GM12878 (cell line): Measurements from ENCODE around the gene GRIN2C. TPM values are rescaled to one million over a fixed set of nuclear protein-coding genes. Genes with fewer than 3 reads are reported as not detected.

Source experiments
- ATAC-seq: fragments of 200-7000 bp; cut with Tn5 transposase; 3 replicates; pipeline ENCODE4 v1.9.1; 2020; ENCODE audit warnings: mild to moderate bottlenecking, moderate library complexity
- BruUV-seq: library from RNA; stranded (reverse); fragments of 400-500 nt; replicated peaks from 2 replicates; lab custom pipeline; 2021; lab: Mats Ljungman, UMichigan
- CTCF ChIA-PET: fragments of 300-600 bp; sonication (Branson Sonifier 250); formaldehyde crosslinking; extraction: SDS; loops from one replicate; lab custom pipeline; 2021; ENCODE audit warnings: inconsistent platforms; lab: Yijun Ruan, JAX
- POLR2A ChIA-PET: fragments of 350-600 bp; formaldehyde crosslinking; extraction: SDS; loops from one replicate; lab custom pipeline; 2021; ENCODE audit warnings: inconsistent platforms; lab: Charles Lee
- RAD21 ChIA-PET: fragments of 300-600 bp; sonication (Branson Sonifier 250); formaldehyde crosslinking; loops from one replicate; lab custom pipeline; 2023; ENCODE audit warnings: antibody characterized with exemption; ENCODE audit not compliant: unreplicated experiment; lab: Charles Lee
- SMC1A ChIA-PET: fragments of 300-600 bp; sonication (Branson Sonifier 250); formaldehyde crosslinking; loops from one replicate; lab custom pipeline; 2023; ENCODE audit not compliant: unreplicated experiment, uncharacterized antibody; lab: Charles Lee
- DNase-seq: peaks from one replicate; pipeline ENCODE4 v3.0.0-alpha.2; 2011; ENCODE audit warnings: low read depth, low spot score
- FAIRE-seq: peaks from 3 replicates; lab custom pipeline; 2011; peaks lifted over from hg19 to GRCh38; lab: Jason Lieb, UNC
- H2AFZ ChIP-seq: 2 replicates; pipeline ENCODE4 v1.6.0; 2011; ENCODE audit warnings: low read depth, low read length, control low read depth; ENCODE audit not compliant: control insufficient read depth
- H3K27ac ChIP-seq: 2 replicates; pipeline ENCODE4 v1.5.1; 2011; ENCODE audit warnings: control low read depth; ENCODE audit not compliant: control insufficient read depth, insufficient read depth
- H3K27me3 ChIP-seq, 2 experiments: replicated peaks in 1 of 2; 2 replicates each; pipeline versions ENCODE4 v1.6.0 to v1.6.1; 2011; ENCODE audit warnings: low read length in 1 of 2; ENCODE audit not compliant: control insufficient read depth in 2 of 2, insufficient read depth in 2 of 2
- H3K36me3 ChIP-seq, 2 experiments: 2 replicates each; pipeline ENCODE4 v1.5.1; 2011; ENCODE audit warnings: low read length in 1 of 2; ENCODE audit not compliant: control insufficient read depth in 2 of 2, insufficient read depth in 2 of 2
- H3K4me1 ChIP-seq: 2 replicates; pipeline ENCODE4 v1.6.1; 2011; ENCODE audit warnings: mild to moderate bottlenecking, low read length, moderate library complexity, mixed read lengths; ENCODE audit not compliant: control insufficient read depth, insufficient read depth
- H3K4me2 ChIP-seq: 2 replicates; pipeline ENCODE4 v1.6.0; 2011; ENCODE audit warnings: control low read depth; ENCODE audit not compliant: control insufficient read depth, insufficient read depth
- H3K4me3 ChIP-seq: fragments of 200-600 bp; sonication (generic); 2 replicates; pipeline ENCODE4 v1.5.1; 2016
- H3K79me2 ChIP-seq: 2 replicates; pipeline ENCODE4 v1.6.0; 2011; ENCODE audit warnings: low read length; ENCODE audit not compliant: control insufficient read depth, insufficient read depth
- H3K9ac ChIP-seq: 2 replicates; pipeline ENCODE4 v1.8.0; 2011; ENCODE audit warnings: low read length, control low read depth, mixed read lengths; ENCODE audit not compliant: control insufficient read depth, insufficient read depth
- H3K9me3 ChIP-seq: replicated peaks from 3 replicates; pipeline ENCODE4 v1.5.1; 2011; ENCODE audit warnings: mild to moderate bottlenecking, low read length; ENCODE audit not compliant: control insufficient read depth, insufficient read depth
- H4K20me1 ChIP-seq: 2 replicates; pipeline ENCODE4 v1.6.0; 2011; ENCODE audit not compliant: control insufficient read depth, insufficient read depth
- BACH1 ChIP-seq: fragments of 450-650 bp; IDR thresholded peaks from 2 replicates; pipeline ENCODE4 v1.6.1; 2017; ENCODE audit warnings: mild to moderate bottlenecking, borderline replicate concordance
- CHD4 ChIP-seq: fragments of 200-600 bp; sonication (generic); IDR thresholded peaks from 2 replicates; pipeline ENCODE4 v1.6.1; 2016; ENCODE audit warnings: mild to moderate bottlenecking
- EGR1 ChIP-seq, 2 experiments: IDR thresholded peaks; 1 replicate in 1 of 2; 2 replicates in 1 of 2; pipeline ENCODE4 v1.6.1; 2011 to 2012; ENCODE audit warnings: low read depth in 2 of 2, low read length in 2 of 2, borderline replicate concordance in 1 of 2, mild to moderate bottlenecking in 1 of 2, moderate library complexity in 1 of 2
- IKZF1 ChIP-seq: fragments of 450-650 bp; conservative IDR thresholded peaks from 2 replicates; pipeline ENCODE4 v1.6.1; 2017; ENCODE audit warnings: antibody characterized with exemption, mild to moderate bottlenecking
- IRF5 ChIP-seq: fragments of 450-650 bp; IDR thresholded peaks from 2 replicates; pipeline ENCODE4 v1.6.1; 2017; ENCODE audit warnings: borderline replicate concordance
- NBN ChIP-seq: fragments of 450-650 bp; IDR thresholded peaks from 2 replicates; pipeline ENCODE4 v1.6.1; 2016
- NR2C2 ChIP-seq: IDR thresholded peaks from 2 replicates; pipeline ENCODE4 v1.6.1; 2011; ENCODE audit warnings: borderline replicate concordance, low read depth; ENCODE audit not compliant: control insufficient read depth, insufficient read length
- NR2F1 ChIP-seq: fragments of 450-650 bp; conservative IDR thresholded peaks from 2 replicates; pipeline ENCODE4 v1.6.1; 2017; ENCODE audit warnings: mild to moderate bottlenecking
- POLR2AphosphoS5 ChIP-seq: IDR thresholded peaks from 2 replicates; pipeline ENCODE4 v1.6.1; 2011; ENCODE audit warnings: mild to moderate bottlenecking, low read length, inconsistent platforms
- RB1 ChIP-seq: fragments of 450-650 bp; formaldehyde crosslinking; IDR thresholded peaks from 2 replicates; pipeline ENCODE4 v1.6.1; 2017; ENCODE audit warnings: mild to moderate bottlenecking, borderline replicate concordance
- RCOR1 ChIP-seq: conservative IDR thresholded peaks from 2 replicates; pipeline ENCODE4 v1.6.1; 2012; ENCODE audit warnings: low read depth, low read length, improper control_type of control experiment
- RELA ChIP-seq: fragments of 450-650 bp; IDR thresholded peaks from 2 replicates; pipeline ENCODE4 v1.8.0; 2014; ENCODE audit warnings: borderline replicate concordance; ENCODE audit not compliant: partially characterized antibody
- RFX5 ChIP-seq: IDR thresholded peaks from 2 replicates; pipeline ENCODE4 v1.6.1; 2011; ENCODE audit warnings: low read depth, low read length, improper control_type of control experiment
- SMARCA5 ChIP-seq: fragments of 450-650 bp; IDR thresholded peaks from 2 replicates; pipeline ENCODE4 v1.6.1; 2017; ENCODE audit warnings: mild to moderate bottlenecking
- TCF12 ChIP-seq: IDR thresholded peaks from 2 replicates; pipeline ENCODE4 v1.6.1; 2011; ENCODE audit warnings: low read depth, mild to moderate bottlenecking, low read length
- TCF3 ChIP-seq: IDR thresholded peaks from 2 replicates; pipeline ENCODE4 v1.6.1; 2012; ENCODE audit warnings: low read depth, mild to moderate bottlenecking, low read length, borderline replicate concordance; ENCODE audit not compliant: insufficient read depth
- ZNF207 ChIP-seq: fragments of 450-650 bp; IDR thresholded peaks from 2 replicates; pipeline ENCODE4 v1.6.1; 2014; ENCODE audit warnings: antibody characterized with exemption, mild to moderate bottlenecking, borderline replicate concordance
- ZSCAN29 ChIP-seq: fragments of 450-650 bp; IDR thresholded peaks from 2 replicates; pipeline ENCODE4 v1.6.1; 2017; ENCODE audit warnings: mild to moderate bottlenecking, moderate library complexity
- WGBS: methylation state at CpG from one replicate; pipeline ENCODE4 v1.1.6; 2016; ENCODE audit warnings: low lambda C conversion rate; ENCODE audit not compliant: insufficient replicate concordance, insufficient coverage; ENCODE audit errors: missing lambda C conversion rate; 5-methylcytosine and 5-hydroxymethylcytosine counted together
- in situ Hi-C: fragments of 300-500 bp; cut with MboI; formaldehyde crosslinking; loops from 9 replicates; pipeline ENCODE4 v1.14.3; 2018; ENCODE audit warnings: mixed read lengths
- intact Hi-C: fragments of 100-400 bp; cut with micrococcal nuclease; formaldehyde crosslinking; loops from one replicate; pipeline ENCODE4 v1.14.2; 2022; ENCODE audit not compliant: unreplicated experiment
- polyA plus RNA-seq, 11 experiments: library from polyadenylated mRNA; depleted of rRNA in 4 of 11; unstranded in 6 of 11; stranded (reverse) in 5 of 11; fragments of >200 nt; fragmentation: Nextera tagmentation in 4 of 11; fragmentation: Illumina TruSeq in 1 of 11; extraction: Ambion mirVana in 4 of 11; extraction: Trizol in 1 of 11; gene quantifications; 1 replicate in 1 of 11; 2 replicates in 10 of 11; pipeline versions ENCODE4 v1.2.1 to v1.2.3, GENCODE V29; 2011 to 2016; ENCODE audit warnings: inconsistent platforms in 2 of 11, missing spikeins in 2 of 11, low read depth in 1 of 11
- total RNA-seq, 4 experiments: library from RNA; depleted of rRNA in 3 of 4; stranded (reverse); fragments of >200 nt in 3 of 4; fragmentation: Illumina TruSeq in 1 of 4; extraction: Trizol in 1 of 4; gene quantifications; 2 replicates each; pipeline versions ENCODE4 v1.2.1 to v1.2.3, GENCODE V29; 2013 to 2021
- TF ChIP-seq, protein P1 (sequence below): fragments of 450-650 bp; IDR thresholded peaks from 2 replicates; pipeline ENCODE4 v1.6.1; 2017; ENCODE audit warnings: mild to moderate bottlenecking, moderate library complexity

Gene GRIN2C
- total and polyA plus RNA-seq, 10 of the 15 experiments (the other 5 are each of a cell fraction or from before 2014, with no cell fraction given): 0.01 to 0.20 (median 0.11) TPM; not detected in 2

DNA sequence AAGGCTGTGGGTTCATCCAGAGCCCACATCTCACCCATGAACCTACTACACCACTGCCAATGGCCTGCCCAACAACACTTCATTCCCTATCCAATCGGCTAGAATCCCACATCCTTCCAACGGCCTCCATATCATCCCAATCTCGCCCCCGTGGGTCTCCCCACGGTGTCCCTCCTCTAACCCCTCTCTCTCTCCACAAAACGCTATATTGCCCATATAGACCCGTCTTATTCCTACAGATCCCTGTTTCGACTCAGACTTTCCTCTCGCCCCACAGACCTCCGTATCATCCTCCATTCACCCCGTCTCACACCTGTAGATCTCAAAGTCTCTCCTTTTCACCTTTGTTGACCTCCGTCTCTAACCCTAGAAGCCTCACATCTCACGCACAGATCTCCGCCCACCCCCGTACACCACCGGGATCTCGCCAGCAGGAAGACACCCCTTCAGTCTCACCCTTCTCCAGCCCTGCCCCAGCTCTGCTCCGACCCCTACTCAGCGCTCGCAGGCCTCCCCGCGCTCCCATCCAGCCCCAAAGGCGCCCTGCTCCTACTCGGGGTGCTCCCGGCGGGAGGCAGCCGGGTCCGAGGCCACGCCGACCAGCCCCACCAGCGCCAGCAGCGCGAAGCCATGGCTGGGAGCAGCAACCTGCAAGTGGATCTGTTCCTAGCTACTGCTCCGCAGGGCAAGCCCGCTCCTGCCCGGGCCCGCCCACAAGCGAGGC, 12.8 kb upstream of the GRIN2C start, which contains the start of gene FDXR:
Gene FDXR, minus strand, starts transcription at position 682 of the 724 bp plus-strand sequence. Its CDS starts 50 bp downstream, at position 632.
- Histone ChIP-seq H3K9ac (peak within 1 kb of the TSS; percentile 94), H3K4me3 (peak within 1 kb of the TSS; percentile 82), H3K4me1 (peaks cover 14% of the 10 kb centered on the region), H2AFZ (peak within 1 kb of the TSS; percentile 90), H3K9me3 (no peaks in the 10 kb centered on the region), H3K27me3 (no peaks in the 10 kb centered on the region), H3K79me2 (peaks cover 16% of the 10 kb centered on the region), H3K27ac (peak within 1 kb of the TSS; percentile 96), H3K36me3 (no peaks in the 10 kb centered on the region; a peak in 2 of 4 replicates), H4K20me1 (no peaks in the 10 kb centered on the region), H3K4me2 (peak within 1 kb of the TSS; percentile 98)
- WGBS: under 1% methylated on average over 38 of the region's 38 CpGs
- in situ Hi-C loops (no loop called here), intact Hi-C loops (no loop called here)
- POLR2A ChIA-PET: interaction anchor here (0.6 to 1.9 kb wide), 15 partner anchors 15 to 505 kb away, joined by 3 to 15 read pairs (median 4); partner anchors contain the start of genes KCTD2, MRPL58 and NAT9
- RAD21 ChIA-PET: interaction anchor here (0.8 to 3.2 kb wide), 10 partner anchors 10 to 337 kb away, joined by 3 to 24 read pairs (median 5); partner anchors contain the start of gene RAB37
- ATAC-seq (peak; percentile 42), FAIRE-seq (no peak), DNase-seq (no peak)
- CTCF ChIA-PET: interaction anchor here (0.7 to 4.5 kb wide), 15 partner anchors 9 to 1034 kb away, joined by 3 to 40 read pairs (median 4); partner anchors contain the start of gene RAB37
- SMC1A ChIA-PET: interaction anchor here (0.6 to 2.5 kb wide), 6 partner anchors 7 to 126 kb away, joined by 3 to 10 read pairs (median 3); no protein-coding TSS in a partner anchor
- BruUV-seq: TSS peak; percentile 90
- no peak for TF ChIP-seq RCOR1
- TF ChIP-seq EGR1 (IDR thresholded peaks at IDR 0.05; ENCODE audit: borderline replicate concordance in 1 of 2, low read depth in 2 of 2, low read length in 2 of 2): peak in 1 of 2 experiments; percentile 34; a peak in 1 of 3 replicates
- TF ChIP-seq POLR2AphosphoS5: 0 out of 2 replicates have a peak, but pooled peaks have one; percentile 26
- TF ChIP-seq RFX5: no peak
- peak; percentile 85 for TF ChIP-seq BACH1
- no peak for TF ChIP-seq CHD4
- peak; percentile 27; the same call in 1 of the 2 replicates for TF ChIP-seq NBN
- peak; percentile 18; the same call in 1 of the 2 replicates for TF ChIP-seq SMARCA5
- 0 out of 2 replicates have a peak, but pooled peaks have one; percentile 44 for TF ChIP-seq TCF3
- TF ChIP-seq, protein P1, sequence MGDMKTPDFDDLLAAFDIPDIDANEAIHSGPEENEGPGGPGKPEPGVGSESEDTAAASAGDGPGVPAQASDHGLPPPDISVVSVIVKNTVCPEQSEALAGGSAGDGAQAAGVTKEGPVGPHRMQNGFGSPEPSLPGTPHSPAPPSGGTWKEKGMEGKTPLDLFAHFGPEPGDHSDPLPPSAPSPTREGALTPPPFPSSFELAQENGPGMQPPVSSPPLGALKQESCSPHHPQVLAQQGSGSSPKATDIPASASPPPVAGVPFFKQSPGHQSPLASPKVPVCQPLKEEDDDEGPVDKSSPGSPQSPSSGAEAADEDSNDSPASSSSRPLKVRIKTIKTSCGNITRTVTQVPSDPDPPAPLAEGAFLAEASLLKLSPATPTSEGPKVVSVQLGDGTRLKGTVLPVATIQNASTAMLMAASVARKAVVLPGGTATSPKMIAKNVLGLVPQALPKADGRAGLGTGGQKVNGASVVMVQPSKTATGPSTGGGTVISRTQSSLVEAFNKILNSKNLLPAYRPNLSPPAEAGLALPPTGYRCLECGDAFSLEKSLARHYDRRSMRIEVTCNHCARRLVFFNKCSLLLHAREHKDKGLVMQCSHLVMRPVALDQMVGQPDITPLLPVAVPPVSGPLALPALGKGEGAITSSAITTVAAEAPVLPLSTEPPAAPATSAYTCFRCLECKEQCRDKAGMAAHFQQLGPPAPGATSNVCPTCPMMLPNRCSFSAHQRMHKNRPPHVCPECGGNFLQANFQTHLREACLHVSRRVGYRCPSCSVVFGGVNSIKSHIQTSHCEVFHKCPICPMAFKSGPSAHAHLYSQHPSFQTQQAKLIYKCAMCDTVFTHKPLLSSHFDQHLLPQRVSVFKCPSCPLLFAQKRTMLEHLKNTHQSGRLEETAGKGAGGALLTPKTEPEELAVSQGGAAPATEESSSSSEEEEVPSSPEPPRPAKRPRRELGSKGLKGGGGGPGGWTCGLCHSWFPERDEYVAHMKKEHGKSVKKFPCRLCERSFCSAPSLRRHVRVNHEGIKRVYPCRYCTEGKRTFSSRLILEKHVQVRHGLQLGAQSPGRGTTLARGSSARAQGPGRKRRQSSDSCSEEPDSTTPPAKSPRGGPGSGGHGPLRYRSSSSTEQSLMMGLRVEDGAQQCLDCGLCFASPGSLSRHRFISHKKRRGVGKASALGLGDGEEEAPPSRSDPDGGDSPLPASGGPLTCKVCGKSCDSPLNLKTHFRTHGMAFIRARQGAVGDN: no peak
- TF ChIP-seq ZSCAN29: peak; percentile 88
- TF ChIP-seq IKZF1: peak; percentile 9; the same call in 1 of the 2 replicates
- peak; percentile 73 for TF ChIP-seq NR2F1
- TF ChIP-seq RELA: peak; percentile 37
- 0 out of 2 replicates have a peak, but pooled peaks have one; percentile 10 for TF ChIP-seq IRF5
- 0 out of 2 replicates have a peak, but pooled peaks have one; percentile 21 for TF ChIP-seq RB1
- 0 out of 2 replicates have a peak, but pooled peaks have one; percentile 42 for TF ChIP-seq ZNF207
- TF ChIP-seq NR2C2: no peak
- TF ChIP-seq TCF12: no peak
